K562 (cell line): Measurements from ENCODE around the gene DYTN. TPM values are rescaled to one million over a fixed set of nuclear protein-coding genes. Genes with fewer than 3 reads are reported as not detected.

Experiments used
- ATAC-seq: fragments of 200-7000 bp; cut with Tn5 transposase; 3 replicates; pipeline ENCODE4 v1.9.1; 2020; ENCODE audit warnings: moderate library complexity
- BruUV-seq: library from RNA; stranded (reverse); fragments of 400-500 nt; replicated peaks from 2 replicates; lab custom pipeline; 2021; lab: Mats Ljungman, UMichigan
- CTCF ChIA-PET: fragments of 300-600 bp; formaldehyde crosslinking; extraction: SDS; loops from one replicate; lab custom pipeline; 2021; ENCODE audit warnings: low intra/inter-chr PET ratio; lab: Yijun Ruan, JAX
- POLR2A ChIA-PET: fragments of 300-600, 350-650 bp; sonication (Branson Sonifier 250); formaldehyde crosslinking; extraction: SDS; loops from one replicate; lab custom pipeline; 2021; ENCODE audit warnings: antibody characterized with exemption, inconsistent platforms; lab: Yijun Ruan, JAX
- DNase-seq, 4 experiments: peaks; one replicate each; pipeline versions ENCODE4 v3.0.0 to v3.0.0-alpha.2; 2011 to 2018; ENCODE audit warnings: low spot score in 3 of 4, mixed read lengths in 3 of 4; ENCODE audit errors: extremely low read depth in 1 of 4
- FAIRE-seq: peaks from 2 replicates; lab custom pipeline; 2011; peaks lifted over from hg19 to GRCh38; lab: Jason Lieb, UNC
- H2AFZ ChIP-seq: 2 replicates; pipeline ENCODE4 v1.6.0; 2011; ENCODE audit warnings: low read depth, low read length, control low read depth, inconsistent platforms
- H3K27ac ChIP-seq: fragments of 200-600 bp; 3 replicates; pipeline ENCODE4 v1.8.0; 2011; ENCODE audit warnings: low read depth, mild to moderate bottlenecking, control low read depth, inconsistent platforms, low read length, moderate library complexity, mixed read lengths; ENCODE audit errors: extremely low read depth
- H3K27me3 ChIP-seq, 2 experiments: fragments of 300-600 bp in 1 of 2; 2 replicates in 1 of 2; 3 replicates in 1 of 2; pipeline versions ENCODE4 v1.6.0 to v1.8.0; 2011; ENCODE audit warnings: inconsistent platforms in 2 of 2, low read length in 2 of 2, mild to moderate bottlenecking in 1 of 2, mixed read lengths in 1 of 2, moderate library complexity in 1 of 2; ENCODE audit not compliant: control insufficient read depth in 2 of 2, insufficient read depth in 2 of 2
- H3K36me3 ChIP-seq: fragments of 300-600 bp; 3 replicates; pipeline ENCODE4 v1.8.0; 2011; ENCODE audit warnings: mild to moderate bottlenecking, low read length, inconsistent platforms; ENCODE audit not compliant: control insufficient read depth, insufficient read depth
- H3K4me1 ChIP-seq, 2 experiments: fragments of 200-600 bp in 1 of 2; replicated peaks in 1 of 2; 2 replicates in 1 of 2; 3 replicates in 1 of 2; pipeline versions ENCODE4 v1.5.1 to v1.8.0; 2011; ENCODE audit warnings: inconsistent platforms in 2 of 2, low read length in 2 of 2, mild to moderate bottlenecking in 1 of 2, mixed read lengths in 1 of 2, moderate library complexity in 1 of 2; ENCODE audit not compliant: control insufficient read depth in 2 of 2, insufficient read depth in 2 of 2
- H3K4me2 ChIP-seq: 2 replicates; pipeline ENCODE4 v1.6.1; 2011; ENCODE audit warnings: low read length, control low read depth, inconsistent platforms, mixed read lengths; ENCODE audit not compliant: insufficient read depth
- H3K4me3 ChIP-seq: fragments of 200-600 bp; sonication (generic), shearing (Covaris generic); 2 replicates; pipeline ENCODE4 v1.5.1; 2016; ENCODE audit warnings: control low read depth, inconsistent platforms
- H3K79me2 ChIP-seq: fragments of 200-600 bp; 3 replicates; pipeline ENCODE4 v1.8.0; 2011; ENCODE audit warnings: low read length, inconsistent platforms; ENCODE audit not compliant: control insufficient read depth, insufficient read depth
- H3K9ac ChIP-seq, 2 experiments: 2 replicates each; pipeline versions ENCODE4 v1.6.0 to v1.6.1; 2011; ENCODE audit warnings: low read depth in 2 of 2, low read length in 2 of 2, control low read depth in 1 of 2, inconsistent platforms in 1 of 2, mild to moderate bottlenecking in 1 of 2, mixed read lengths in 1 of 2; ENCODE audit not compliant: insufficient read depth in 1 of 2
- H3K9me1 ChIP-seq: one replicate; pipeline ENCODE4 v1.6.0; 2011; ENCODE audit warnings: inconsistent platforms, mild to moderate bottlenecking, low read length, moderate library complexity; ENCODE audit not compliant: control insufficient read depth, insufficient read depth
- H3K9me3 ChIP-seq: replicated peaks from 2 replicates; pipeline ENCODE4 v1.5.1; 2011; ENCODE audit warnings: low read depth, low read length, inconsistent platforms; ENCODE audit not compliant: control insufficient read depth, insufficient read depth
- H4K20me1 ChIP-seq: replicated peaks from 2 replicates; pipeline ENCODE4 v1.6.1; 2011; ENCODE audit warnings: low read length, inconsistent platforms, mixed read lengths; ENCODE audit not compliant: control insufficient read depth, insufficient read depth
- BDP1 ChIP-seq: IDR thresholded peaks from 3 replicates; pipeline ENCODE4 v1.6.1; 2011; ENCODE audit not compliant: insufficient read length, insufficient read depth
- CHD4 ChIP-seq: fragments of 200-600 bp; sonication (generic); IDR thresholded peaks from 3 replicates; pipeline ENCODE4 v1.6.1; 2012; ENCODE audit warnings: low read depth, mild to moderate bottlenecking, mixed read lengths, low read length, inconsistent platforms; ENCODE audit not compliant: insufficient read depth, insufficient replicate concordance, poor library complexity, severe bottlenecking
- ETS2 ChIP-seq: IDR thresholded peaks from 2 replicates; pipeline ENCODE4 v1.6.1; 2016; ENCODE audit warnings: borderline replicate concordance, missing genetic modification characterization, mild to moderate bottlenecking, moderate library complexity, missing compliant biosample characterization; ENCODE audit not compliant: poor library complexity, severe bottlenecking
- FOXA1 ChIP-seq: fragments of 450-650 bp; IDR thresholded peaks from 2 replicates; pipeline ENCODE4 v1.6.1; 2016; ENCODE audit warnings: mild to moderate bottlenecking, borderline replicate concordance
- HDAC1 ChIP-seq, 2 experiments: fragments of 450-650 bp; IDR thresholded peaks; 2 replicates each; pipeline ENCODE4 v1.6.1; 2016 to 2017; ENCODE audit warnings: inconsistent platforms in 1 of 2, mild to moderate bottlenecking in 1 of 2, moderate library complexity in 1 of 2
- HDAC2 ChIP-seq: fragments of 450-650 bp; IDR thresholded peaks from 2 replicates; pipeline ENCODE4 v1.6.1; 2016; ENCODE audit warnings: mild to moderate bottlenecking
- NFE2L1 ChIP-seq: fragments of 450-650 bp; IDR thresholded peaks from 2 replicates; pipeline ENCODE4 v1.6.1; 2016; ENCODE audit warnings: missing genetic modification characterization, low read depth, mild to moderate bottlenecking, missing compliant biosample characterization, moderate library complexity, borderline replicate concordance
- RERE ChIP-seq: sonication (generic); formaldehyde crosslinking; IDR thresholded peaks from 2 replicates; pipeline ENCODE4 v1.8.0; 2023; ENCODE audit warnings: missing genetic modification reagents, mild to moderate bottlenecking, borderline replicate concordance
- STAT5A ChIP-seq: IDR thresholded peaks from 2 replicates; pipeline ENCODE4 v1.6.1; 2012; ENCODE audit warnings: low read length, inconsistent platforms, borderline replicate concordance
- THRA ChIP-seq: fragments of 450-650 bp; IDR thresholded peaks from 2 replicates; pipeline ENCODE4 v1.6.1; 2017; ENCODE audit warnings: mild to moderate bottlenecking, moderate library complexity
- ZNF165 ChIP-seq: fragments of 250-450 bp; sonication (Bioruptor Pico); IDR thresholded peaks from 2 replicates; pipeline ENCODE4 v1.4.0; 2020; ENCODE audit warnings: borderline replicate concordance
- WGBS: fragments of 100-300 bp; shearing (Covaris generic); methylation state at CpG from one replicate; pipeline ENCODE4 v1.1.6; 2016; ENCODE audit warnings: low coverage, mixed read lengths; ENCODE audit not compliant: insufficient coverage; ENCODE audit errors: missing lambda C conversion rate; 5-methylcytosine and 5-hydroxymethylcytosine counted together
- in situ Hi-C: fragments of 300-500 bp; cut with MboI; formaldehyde crosslinking; loops from 4 replicates; pipeline ENCODE4 v1.15.0; 2018; ENCODE audit warnings: inconsistent platforms, mixed read lengths
- intact Hi-C: fragments of 100-400 bp; cut with micrococcal nuclease; formaldehyde crosslinking; loops from 2 replicates; pipeline ENCODE4 v1.14.2; 2022
- polyA plus RNA-seq, 8 experiments: library from polyadenylated mRNA; depleted of rRNA in 4 of 8; stranded (reverse) in 5 of 8; unstranded in 3 of 8; fragments of >200 nt; fragmentation: Nextera tagmentation in 2 of 8; fragmentation: Illumina TruSeq in 1 of 8; extraction: Ambion mirVana in 2 of 8; extraction: Trizol in 1 of 8; gene quantifications; 2 replicates each; pipeline versions ENCODE4 v1.2.1 to v1.2.3, GENCODE V29; 2011 to 2014; ENCODE audit warnings: inconsistent platforms in 1 of 8, missing spikeins in 1 of 8
- total RNA-seq, 7 experiments: library from RNA; depleted of rRNA in 6 of 7; stranded (reverse); fragments of >200 nt in 6 of 7; fragmentation: Illumina TruSeq in 2 of 7; extraction: Trizol in 2 of 7; gene quantifications; 2 replicates each; pipeline versions ENCODE4 v1.2.1 to v1.2.3, GENCODE V29; 2011 to 2021; ENCODE audit warnings: low replicate concordance in 1 of 7
- TF ChIP-seq, protein P1 (sequence below), 2 experiments: fragments of 450-650 bp; conservative IDR thresholded peaks; 2 replicates each; pipeline ENCODE4 v1.6.1; 2017; ENCODE audit warnings: mild to moderate bottlenecking in 2 of 2, moderate library complexity in 2 of 2

DYTN gene
- total and polyA plus RNA-seq, 9 of the 15 experiments (the other 6 are each of a cell fraction or from before 2014, with no cell fraction given): not detected

- ATAC-seq (no peak), FAIRE-seq (no peak), DNase-seq (no peak)
- Histone ChIP-seq H3K9me3 (no peaks in the 10 kb centered on the region), H3K27ac (no peak overlapping the region), H3K9me1 (no peaks in the 10 kb centered on the region), H3K4me2 (no peak overlapping the region), H4K20me1 (no peaks in the 10 kb centered on the region), H2AFZ (no peak overlapping the region), H3K79me2 (no peaks in the 10 kb centered on the region), H3K36me3 (no peaks in the 10 kb centered on the region), H3K27me3 (no peaks in the 10 kb centered on the region; a peak in 1 of 5 replicates), H3K4me3 (no peak overlapping the region), H3K4me1 (no peaks in the 10 kb centered on the region), H3K9ac (no peak overlapping the region)
- no TSS peak for BruUV-seq
- ChIA-PET CTCF (no interaction called here), POLR2A (no interaction called here)
- 4% methylated on average over 3 of the region's 3 CpGs for WGBS
- intact Hi-C loops: loop anchor here (10.0 kb wide), 1 partner anchor 304 kb away; no protein-coding TSS in a partner anchor
- in situ Hi-C loops: no loop called here
- TF ChIP-seq THRA: no peak
- TF ChIP-seq HDAC2: no peak
- no peak for TF ChIP-seq ETS2 (tag)
- TF ChIP-seq HDAC1 (IDR thresholded peaks at IDR 0.05): no peak
- no peak for TF ChIP-seq BDP1
- TF ChIP-seq, protein P1, sequence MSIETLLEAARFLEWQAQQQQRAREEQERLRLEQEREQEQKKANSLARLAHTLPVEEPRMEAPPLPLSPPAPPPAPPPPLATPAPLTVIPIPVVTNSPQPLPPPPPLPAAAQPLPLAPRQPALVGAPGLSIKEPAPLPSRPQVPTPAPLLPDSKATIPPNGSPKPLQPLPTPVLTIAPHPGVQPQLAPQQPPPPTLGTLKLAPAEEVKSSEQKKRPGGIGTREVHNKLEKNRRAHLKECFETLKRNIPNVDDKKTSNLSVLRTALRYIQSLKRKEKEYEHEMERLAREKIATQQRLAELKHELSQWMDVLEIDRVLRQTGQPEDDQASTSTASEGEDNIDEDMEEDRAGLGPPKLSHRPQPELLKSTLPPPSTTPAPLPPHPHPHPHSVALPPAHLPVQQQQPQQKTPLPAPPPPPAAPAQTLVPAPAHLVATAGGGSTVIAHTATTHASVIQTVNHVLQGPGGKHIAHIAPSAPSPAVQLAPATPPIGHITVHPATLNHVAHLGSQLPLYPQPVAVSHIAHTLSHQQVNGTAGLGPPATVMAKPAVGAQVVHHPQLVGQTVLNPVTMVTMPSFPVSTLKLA (conservative IDR thresholded peaks at IDR 0.05): no peak
- no peak for TF ChIP-seq NFE2L1
- no peak for TF ChIP-seq STAT5A
- TF ChIP-seq CHD4: no peak
- no peak for TF ChIP-seq ZNF165 (CRISPR knock-in tag)
- TF ChIP-seq FOXA1: no peak
- TF ChIP-seq RERE: no peak
These were observed 19.4 kb downstream of the DYTN start for GRCh38 chr2:206698811-206699210.
